K562 (cell line): ENCODE results near the gene ATOH8. TPM values are rescaled to one million over a fixed set of nuclear protein-coding genes. Genes with fewer than 3 reads are reported as not detected.

Experiments used
- ATAC-seq: fragments of 200-7000 bp; cut with Tn5 transposase; 3 replicates; pipeline ENCODE4 v1.9.1; 2020; ENCODE audit warnings: moderate library complexity
- BruUV-seq: library from RNA; stranded (reverse); fragments of 400-500 nt; replicated peaks from 2 replicates; lab custom pipeline; 2021; lab: Mats Ljungman, UMichigan
- CTCF ChIA-PET: fragments of 300-600 bp; formaldehyde crosslinking; extraction: SDS; loops from one replicate; lab custom pipeline; 2021; ENCODE audit warnings: low intra/inter-chr PET ratio; lab: Yijun Ruan, JAX
- POLR2A ChIA-PET: fragments of 300-600, 350-650 bp; sonication (Branson Sonifier 250); formaldehyde crosslinking; extraction: SDS; loops from one replicate; lab custom pipeline; 2021; ENCODE audit warnings: antibody characterized with exemption, inconsistent platforms; lab: Yijun Ruan, JAX
- DNase-seq, 4 experiments: peaks; one replicate each; pipeline versions ENCODE4 v3.0.0 to v3.0.0-alpha.2; 2011 to 2018; ENCODE audit warnings: low spot score in 3 of 4, mixed read lengths in 3 of 4; ENCODE audit errors: extremely low read depth in 1 of 4
- FAIRE-seq: peaks from 2 replicates; lab custom pipeline; 2011; peaks lifted over from hg19 to GRCh38; lab: Jason Lieb, UNC
- H2AFZ ChIP-seq: 2 replicates; pipeline ENCODE4 v1.6.0; 2011; ENCODE audit warnings: low read depth, low read length, control low read depth, inconsistent platforms
- H3K27ac ChIP-seq: fragments of 200-600 bp; 3 replicates; pipeline ENCODE4 v1.8.0; 2011; ENCODE audit warnings: low read depth, mild to moderate bottlenecking, control low read depth, inconsistent platforms, low read length, moderate library complexity, mixed read lengths; ENCODE audit errors: extremely low read depth
- H3K27me3 ChIP-seq, 2 experiments: fragments of 300-600 bp in 1 of 2; 2 replicates in 1 of 2; 3 replicates in 1 of 2; pipeline versions ENCODE4 v1.6.0 to v1.8.0; 2011; ENCODE audit warnings: inconsistent platforms in 2 of 2, low read length in 2 of 2, mild to moderate bottlenecking in 1 of 2, mixed read lengths in 1 of 2, moderate library complexity in 1 of 2; ENCODE audit not compliant: control insufficient read depth in 2 of 2, insufficient read depth in 2 of 2
- H3K36me3 ChIP-seq: fragments of 300-600 bp; 3 replicates; pipeline ENCODE4 v1.8.0; 2011; ENCODE audit warnings: mild to moderate bottlenecking, low read length, inconsistent platforms; ENCODE audit not compliant: control insufficient read depth, insufficient read depth
- H3K4me1 ChIP-seq, 2 experiments: fragments of 200-600 bp in 1 of 2; replicated peaks in 1 of 2; 2 replicates in 1 of 2; 3 replicates in 1 of 2; pipeline versions ENCODE4 v1.5.1 to v1.8.0; 2011; ENCODE audit warnings: inconsistent platforms in 2 of 2, low read length in 2 of 2, mild to moderate bottlenecking in 1 of 2, mixed read lengths in 1 of 2, moderate library complexity in 1 of 2; ENCODE audit not compliant: control insufficient read depth in 2 of 2, insufficient read depth in 2 of 2
- H3K4me2 ChIP-seq: 2 replicates; pipeline ENCODE4 v1.6.1; 2011; ENCODE audit warnings: low read length, control low read depth, inconsistent platforms, mixed read lengths; ENCODE audit not compliant: insufficient read depth
- H3K4me3 ChIP-seq: fragments of 200-600 bp; sonication (generic), shearing (Covaris generic); 2 replicates; pipeline ENCODE4 v1.5.1; 2016; ENCODE audit warnings: control low read depth, inconsistent platforms
- H3K79me2 ChIP-seq: fragments of 200-600 bp; 3 replicates; pipeline ENCODE4 v1.8.0; 2011; ENCODE audit warnings: low read length, inconsistent platforms; ENCODE audit not compliant: control insufficient read depth, insufficient read depth
- H3K9ac ChIP-seq, 2 experiments: 2 replicates each; pipeline versions ENCODE4 v1.6.0 to v1.6.1; 2011; ENCODE audit warnings: low read depth in 2 of 2, low read length in 2 of 2, control low read depth in 1 of 2, inconsistent platforms in 1 of 2, mild to moderate bottlenecking in 1 of 2, mixed read lengths in 1 of 2; ENCODE audit not compliant: insufficient read depth in 1 of 2
- H3K9me1 ChIP-seq: one replicate; pipeline ENCODE4 v1.6.0; 2011; ENCODE audit warnings: inconsistent platforms, mild to moderate bottlenecking, low read length, moderate library complexity; ENCODE audit not compliant: control insufficient read depth, insufficient read depth
- H3K9me3 ChIP-seq: replicated peaks from 2 replicates; pipeline ENCODE4 v1.5.1; 2011; ENCODE audit warnings: low read depth, low read length, inconsistent platforms; ENCODE audit not compliant: control insufficient read depth, insufficient read depth
- H4K20me1 ChIP-seq: replicated peaks from 2 replicates; pipeline ENCODE4 v1.6.1; 2011; ENCODE audit warnings: low read length, inconsistent platforms, mixed read lengths; ENCODE audit not compliant: control insufficient read depth, insufficient read depth
- ARHGAP35 ChIP-seq: fragments of 450-650 bp; IDR thresholded peaks from 2 replicates; pipeline ENCODE4 v1.6.1; 2018; ENCODE audit not compliant: partially characterized antibody
- ATF1 ChIP-seq, 2 experiments: fragments of 450-650 bp in 1 of 2; IDR thresholded peaks; 2 replicates each; pipeline ENCODE4 v1.6.1; 2016; ENCODE audit warnings: missing compliant biosample characterization in 1 of 2, missing genetic modification characterization in 1 of 2
- BMI1 ChIP-seq: fragments of 150-350 bp; IDR thresholded peaks from 2 replicates; pipeline ENCODE4 v1.6.1; 2014; ENCODE audit warnings: low read length
- EGR1 ChIP-seq: fragments of 450-650 bp; conservative IDR thresholded peaks from 2 replicates; pipeline ENCODE4 v1.6.1; 2017; ENCODE audit warnings: mild to moderate bottlenecking
- EP400 ChIP-seq: fragments of 450-650 bp; IDR thresholded peaks from 2 replicates; pipeline ENCODE4 v1.6.1; 2017; ENCODE audit warnings: antibody characterized with exemption, mild to moderate bottlenecking, moderate library complexity
- GATAD2A ChIP-seq: fragments of 450-650 bp; IDR thresholded peaks from 2 replicates; pipeline ENCODE4 v1.6.1; 2017
- KDM1A ChIP-seq, 2 experiments: fragments of 450-650 bp; IDR thresholded peaks; 2 replicates each; pipeline ENCODE4 v1.6.1; 2016; ENCODE audit warnings: mild to moderate bottlenecking in 2 of 2
- PPARD ChIP-seq: fragments of 250-450 bp; sonication (Bioruptor Pico); IDR thresholded peaks from 2 replicates; pipeline ENCODE4 v1.8.0; 2022; ENCODE audit warnings: inconsistent platforms, mild to moderate bottlenecking, moderate library complexity
- SMARCA4 ChIP-seq: fragments of 450-650 bp; IDR thresholded peaks from 2 replicates; pipeline ENCODE4 v1.6.1; 2016
- WGBS: fragments of 100-300 bp; shearing (Covaris generic); methylation state at CpG from one replicate; pipeline ENCODE4 v1.1.6; 2016; ENCODE audit warnings: low coverage, mixed read lengths; ENCODE audit not compliant: insufficient coverage; ENCODE audit errors: missing lambda C conversion rate; 5-methylcytosine and 5-hydroxymethylcytosine counted together
- in situ Hi-C: fragments of 300-500 bp; cut with MboI; formaldehyde crosslinking; loops from 4 replicates; pipeline ENCODE4 v1.15.0; 2018; ENCODE audit warnings: inconsistent platforms, mixed read lengths
- intact Hi-C: fragments of 100-400 bp; cut with micrococcal nuclease; formaldehyde crosslinking; loops from 2 replicates; pipeline ENCODE4 v1.14.2; 2022
- polyA plus RNA-seq, 8 experiments: library from polyadenylated mRNA; depleted of rRNA in 4 of 8; stranded (reverse) in 5 of 8; unstranded in 3 of 8; fragments of >200 nt; fragmentation: Nextera tagmentation in 2 of 8; fragmentation: Illumina TruSeq in 1 of 8; extraction: Ambion mirVana in 2 of 8; extraction: Trizol in 1 of 8; gene quantifications; 2 replicates each; pipeline versions ENCODE4 v1.2.1 to v1.2.3, GENCODE V29; 2011 to 2014; ENCODE audit warnings: inconsistent platforms in 1 of 8, missing spikeins in 1 of 8
- total RNA-seq, 7 experiments: library from RNA; depleted of rRNA in 6 of 7; stranded (reverse); fragments of >200 nt in 6 of 7; fragmentation: Illumina TruSeq in 2 of 7; extraction: Trizol in 2 of 7; gene quantifications; 2 replicates each; pipeline versions ENCODE4 v1.2.1 to v1.2.3, GENCODE V29; 2011 to 2021; ENCODE audit warnings: low replicate concordance in 1 of 7
- TF ChIP-seq, protein P1 (sequence below): fragments of 250-450 bp; sonication (Bioruptor Pico); IDR thresholded peaks from 2 replicates; pipeline ENCODE4 v1.8.0; 2022; ENCODE audit warnings: moderate library complexity, mild to moderate bottlenecking, inconsistent platforms

ATOH8 gene
- total and polyA plus RNA-seq, 9 of the 15 experiments (the other 6 are each of a cell fraction or from before 2014, with no cell fraction given): not detected

DNA sequence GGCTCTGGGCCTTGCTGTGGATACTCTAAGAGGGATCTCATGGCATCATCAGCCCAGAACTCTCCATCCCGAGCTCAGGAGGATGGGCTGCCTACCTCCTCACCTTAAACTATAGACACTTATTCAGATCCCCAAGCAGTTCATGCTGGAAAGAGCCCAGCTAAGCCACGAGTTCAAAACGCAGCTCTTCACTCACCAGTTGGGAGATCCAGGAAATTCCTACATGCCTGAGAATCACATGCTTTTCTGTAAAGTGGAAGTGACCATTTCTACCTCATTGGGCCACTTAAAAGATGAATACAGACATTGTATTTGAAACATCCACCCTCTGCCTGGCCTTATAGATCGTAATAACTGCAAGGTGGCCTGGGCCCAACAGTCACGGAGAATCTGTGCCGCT lies 6.6 kb downstream of the ATOH8 start:
- no peak for ATAC-seq
- no peaks in the 10 kb centered on the region for H3K36me3 ChIP-seq
- no peak overlapping the region for H3K27ac ChIP-seq
- peaks cover 47 to 76% of the 10 kb centered on the region in 2 experiments for H3K27me3 ChIP-seq
- TF ChIP-seq ATF1 (CRISPR knock-in tag; IDR thresholded peaks at IDR 0.05) (no peak), ATF1 (tag; IDR thresholded peaks at IDR 0.05) (no peak), ARHGAP35 (no peak), EGR1 (no peak), GATAD2A (no peak), PPARD (CRISPR knock-in tag) (no peak), SMARCA4 (no peak), EP400 (no peak), BMI1 (no peak), KDM1A (IDR thresholded peaks at IDR 0.05) (no peak)
- TF ChIP-seq, protein P1, sequence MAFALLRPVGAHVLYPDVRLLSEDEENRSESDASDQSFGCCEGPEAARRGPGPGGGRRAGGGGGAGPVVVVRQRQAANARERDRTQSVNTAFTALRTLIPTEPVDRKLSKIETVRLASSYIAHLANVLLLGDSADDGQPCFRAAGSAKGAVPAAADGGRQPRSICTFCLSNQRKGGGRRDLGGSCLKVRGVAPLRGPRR (CRISPR knock-in tag): no peak
- H2AFZ ChIP-seq: no peak overlapping the region
- BruUV-seq: no TSS peak
- no peak for FAIRE-seq
- no peaks in the 10 kb centered on the region for H3K9me3 ChIP-seq
- H3K9ac ChIP-seq: no peak overlapping the region
- no peak overlapping the region for H3K4me2 ChIP-seq
- WGBS: 0% methylated on average over 6 of the region's 6 CpGs
- ChIA-PET POLR2A (interaction anchor here (0.8 kb wide), 1 partner anchor 9 kb away, joined by 4 read pairs; no protein-coding TSS in a partner anchor), CTCF (no interaction called here)
- H3K4me3 ChIP-seq: no peak overlapping the region
- DNase-seq: no peak
- no peaks in the 10 kb centered on the region for H3K79me2 ChIP-seq
- H3K9me1 ChIP-seq: peaks cover 5% of the 10 kb centered on the region
- H3K4me1 ChIP-seq: peaks cover 0 to 3% of the 10 kb centered on the region in 2 experiments; a peak in 1 of 5 replicates
- no peaks in the 10 kb centered on the region; the same call in none of the 2 replicates for H4K20me1 ChIP-seq
- intact Hi-C loops: no loop called here
- in situ Hi-C loops: no loop called here
